GM12875 (cell line): ENCODE measurements around the gene KLHL3.

Experiments used
- H3K4me3 ChIP-seq: one replicate; pipeline ENCODE4 v1.5.1; 2011; ENCODE audit warnings: low read depth, low read length, control low read depth
- CTCF ChIP-seq: IDR thresholded peaks from 2 replicates; pipeline ENCODE4 v1.5.1; 2011; ENCODE audit warnings: low read depth, mild to moderate bottlenecking, control low read depth, inconsistent platforms, low read length, moderate library complexity, borderline replicate concordance; ENCODE audit not compliant: insufficient read depth

KLHL3 gene

DNA sequence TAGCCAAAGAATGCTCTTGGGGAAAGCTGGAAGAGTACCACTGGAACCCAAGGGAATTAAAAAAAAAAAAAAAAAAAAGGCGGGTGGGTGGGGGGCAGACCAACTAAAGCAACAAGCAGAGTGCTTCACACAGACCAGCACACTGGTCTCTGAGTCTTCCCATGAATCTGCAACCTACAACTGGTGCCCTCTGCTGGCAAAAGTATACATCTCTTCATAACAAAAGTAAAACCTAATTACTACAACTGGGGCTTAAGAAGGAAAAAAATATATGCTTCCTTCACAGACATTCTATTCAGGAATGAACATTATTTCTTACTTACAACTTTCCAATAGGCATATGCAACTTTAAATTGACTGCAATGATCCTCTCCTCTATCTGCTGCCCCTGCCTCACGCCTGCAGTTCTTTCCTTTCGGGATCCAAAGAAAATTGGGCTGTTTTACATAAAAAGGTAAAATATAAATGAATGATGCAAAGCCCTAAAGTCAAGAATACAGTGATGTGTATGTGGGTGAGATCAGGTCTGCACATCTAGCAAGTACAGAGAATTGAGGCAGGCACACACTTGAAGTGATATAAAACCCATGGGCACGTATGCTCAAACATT lies 7.2 kb upstream of the KLHL3 start:
- no peak overlapping the region for H3K4me3 ChIP-seq

DNA sequence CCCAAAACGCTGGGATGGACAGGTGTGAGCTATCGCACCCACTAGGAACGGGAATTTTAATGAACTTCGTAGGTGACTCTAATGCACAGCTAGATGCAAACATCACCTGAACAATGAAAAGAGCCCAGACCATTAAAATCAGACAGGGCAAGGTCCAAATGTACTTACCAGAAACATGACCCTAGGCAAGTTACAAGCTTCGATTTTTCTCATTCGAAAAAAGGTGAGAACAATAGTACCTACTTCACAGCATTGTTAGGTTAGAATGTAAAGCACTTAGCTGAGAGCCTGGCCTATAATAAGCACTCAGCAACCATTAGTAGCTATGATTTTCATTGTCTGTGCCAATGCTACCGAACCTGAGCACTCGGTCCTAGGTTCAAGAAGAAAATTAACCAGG lies 5.8 kb upstream of the KLHL3 start:
- no peak for TF ChIP-seq CTCF

More for the DNA sequence above, 7.2 kb upstream of the KLHL3 start:
- peak; percentile 59 for TF ChIP-seq CTCF

DNA sequence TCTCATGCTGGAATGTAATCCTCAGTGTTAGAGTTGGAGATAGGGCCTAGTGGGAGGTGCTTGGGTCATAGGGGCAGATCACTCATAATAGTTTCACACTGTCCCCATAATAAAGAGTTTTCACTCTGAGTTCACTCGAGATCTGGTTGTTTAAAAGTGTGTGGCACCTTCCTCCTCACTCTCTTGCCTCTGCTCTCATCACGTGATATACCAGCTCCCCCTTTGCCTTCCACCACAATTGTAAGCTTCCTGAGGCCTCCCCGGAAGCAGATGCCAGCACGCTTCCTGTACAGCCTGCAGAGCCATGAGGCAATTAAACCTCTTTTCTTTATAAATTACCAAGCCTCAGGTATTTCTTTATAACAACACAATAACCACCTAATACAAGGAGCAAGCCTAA lies 3.8 kb upstream of the KLHL3 start:
- no peak for TF ChIP-seq CTCF
- no peak overlapping the region for H3K4me3 ChIP-seq

More for the DNA sequence above, 5.8 kb upstream of the KLHL3 start:
- no peak overlapping the region for H3K4me3 ChIP-seq

- TF ChIP-seq CTCF, result no peak
- H3K4me3 ChIP-seq, result no peak overlapping the region
Measured at GRCh38 chr5:137738947-137739346, 3.1 kb upstream of the KLHL3 start.

- TF ChIP-seq CTCF, result no peak
- no peak overlapping the region for H3K4me3 ChIP-seq
Measured at GRCh38 chr5:137737349-137738131, 1.7 kb upstream of the KLHL3 start.

DNA sequence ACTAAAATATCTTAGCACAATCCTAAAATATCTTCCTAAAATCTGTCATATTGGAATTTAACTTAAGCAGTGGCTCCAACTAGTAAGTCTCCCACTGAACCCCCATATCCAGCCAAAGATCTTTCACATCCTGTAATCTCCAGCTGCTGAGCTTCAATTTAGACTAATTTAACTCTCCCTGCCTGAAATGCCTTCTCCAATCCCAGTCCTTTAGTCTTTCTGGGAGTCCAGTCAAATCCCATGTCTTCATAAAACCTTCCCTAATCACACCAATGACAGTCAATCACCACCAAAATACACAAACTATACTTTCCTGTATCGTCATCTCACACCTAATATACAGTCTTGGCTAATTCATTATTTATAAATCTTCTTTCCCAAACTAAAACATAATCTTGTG lies 607 bp upstream of the KLHL3 start:
- no peak for TF ChIP-seq CTCF
- H3K4me3 ChIP-seq, result no peak overlapping the region

GRCh38 chr5:137734962-137735554 lies 831 bp downstream of the KLHL3 start:
- peak overlapping the region; percentile 75 for H3K4me3 ChIP-seq
- TF ChIP-seq CTCF, result no peak
